ENCODE data around the gene SPOCK1.

- TF ChIP-seq POLR2A (IDR thresholded peaks at IDR 0.05) (no peak), CTCF (IDR thresholded peaks at IDR 0.05) (no peak), EP300 (IDR thresholded peaks at IDR 0.05) (no peak)
Measured at GRCh38 chr5:137070521-137070920, 428.6 kb downstream of the SPOCK1 start.
